Germinal center (tissue), 1 donor: ENCODE data around the gene MAP3K20.
A peak's percentile ranks its signal among the peaks of the same experiment; 100 is the strongest.
"Not testable (repeated sequence)": the region's sequence is repeated elsewhere in the genome, so short reads cannot be mapped to it uniquely, and the experiment has no call there.

Source experiments
- DNase-seq: peaks from one replicate; pipeline ENCODE4 v3.0.0; 2012; ENCODE audit warnings: mixed read lengths, low spot score

The MAP3K20 gene

DNA sequence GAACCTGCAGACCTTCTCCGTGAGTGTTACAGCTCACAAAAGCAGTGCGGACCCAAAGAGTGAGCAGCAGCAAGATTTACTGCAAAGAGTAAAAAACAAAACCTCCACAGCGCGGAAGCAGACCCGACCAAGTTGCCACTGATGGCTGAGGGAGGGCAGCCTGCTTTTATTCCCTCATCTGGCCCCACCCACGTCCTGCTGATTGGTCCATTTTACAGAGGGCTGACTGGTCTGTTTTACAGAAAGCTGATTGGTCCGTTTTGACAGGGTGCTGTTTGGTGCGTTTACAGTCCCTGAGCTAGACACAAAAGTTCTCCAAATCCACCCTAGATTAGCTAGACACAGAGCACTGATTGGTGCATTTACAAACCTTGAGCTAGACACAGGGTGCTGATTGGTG is 206.3 kb downstream of the MAP3K20 start:
- not testable (repeated sequence) for DNase-seq

DNA sequence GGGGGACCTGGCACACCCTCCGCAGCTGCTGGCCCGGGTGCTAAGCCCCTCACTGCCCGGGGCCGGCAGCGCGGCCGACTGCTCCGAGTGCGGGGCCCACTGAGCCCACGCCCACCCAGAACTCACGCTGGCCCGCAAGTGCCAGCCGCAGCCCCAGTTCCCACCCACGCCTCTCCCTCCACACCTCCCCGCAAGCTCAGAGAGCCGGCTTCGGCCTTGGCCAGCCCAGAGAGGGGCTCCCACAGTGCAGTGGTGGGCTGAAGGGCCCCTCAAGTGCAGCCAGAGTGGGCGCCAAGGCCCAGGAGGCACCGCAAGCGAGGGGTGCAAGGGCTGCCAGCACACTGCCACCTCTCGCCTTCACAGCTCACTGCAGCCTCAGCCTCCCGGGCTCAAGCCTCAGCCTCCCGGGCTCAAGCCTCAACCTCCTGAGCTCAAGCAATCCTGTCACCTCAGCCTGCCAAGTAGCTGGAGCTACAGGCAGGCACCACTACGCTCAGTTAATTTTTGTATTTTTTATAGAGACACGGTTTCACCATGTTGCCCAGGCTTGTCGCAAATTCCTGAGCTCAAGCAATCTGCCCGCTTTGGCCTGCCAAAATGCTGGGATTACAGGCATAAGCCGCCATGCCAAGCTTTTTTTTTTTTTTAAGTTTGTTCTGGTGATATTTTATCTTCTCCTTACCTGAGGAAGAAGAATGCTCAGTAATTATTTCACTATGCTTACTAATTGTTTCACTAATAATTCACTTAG is 207.3 kb downstream of the MAP3K20 start:
- DNase-seq = no peak

DNA sequence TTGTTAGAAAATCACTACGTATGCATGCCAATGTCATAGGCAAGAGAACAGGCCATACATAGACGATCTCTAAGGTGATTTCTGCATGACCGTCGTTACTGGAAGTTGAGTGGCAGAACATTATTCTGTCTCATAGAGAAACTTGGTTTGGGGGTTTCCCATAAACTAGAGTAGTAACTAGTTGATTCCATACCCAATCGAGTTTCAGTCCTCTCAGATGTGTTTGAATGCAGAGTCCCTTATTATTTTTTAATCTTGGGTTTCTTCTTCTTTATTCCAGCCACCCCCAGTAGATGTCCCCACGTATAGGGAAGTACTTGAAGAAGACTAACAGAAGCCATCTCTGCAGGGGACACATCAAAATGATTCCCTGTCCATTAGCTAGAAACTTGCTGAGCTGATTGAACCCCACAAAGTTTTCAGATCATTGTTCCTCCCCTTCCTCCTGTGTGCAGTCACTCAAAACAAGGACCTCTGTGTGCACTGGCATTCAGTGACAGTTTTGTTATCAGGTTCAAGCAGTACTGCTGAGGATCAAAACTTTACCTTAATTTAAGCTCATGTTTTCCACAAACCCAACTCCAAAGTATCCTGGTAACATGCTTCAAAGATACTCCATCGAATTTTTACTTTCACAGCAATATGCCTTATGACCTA is 210.6 kb downstream of the MAP3K20 start:
- peak; percentile 54 for DNase-seq

- DNase-seq = no peak
Measured at GRCh38 chr2:173287594-173287993, 211.9 kb downstream of the MAP3K20 start.

- DNase-seq = no peak
Measured at GRCh38 chr2:173288561-173288960, 212.9 kb downstream of the MAP3K20 start.

DNA sequence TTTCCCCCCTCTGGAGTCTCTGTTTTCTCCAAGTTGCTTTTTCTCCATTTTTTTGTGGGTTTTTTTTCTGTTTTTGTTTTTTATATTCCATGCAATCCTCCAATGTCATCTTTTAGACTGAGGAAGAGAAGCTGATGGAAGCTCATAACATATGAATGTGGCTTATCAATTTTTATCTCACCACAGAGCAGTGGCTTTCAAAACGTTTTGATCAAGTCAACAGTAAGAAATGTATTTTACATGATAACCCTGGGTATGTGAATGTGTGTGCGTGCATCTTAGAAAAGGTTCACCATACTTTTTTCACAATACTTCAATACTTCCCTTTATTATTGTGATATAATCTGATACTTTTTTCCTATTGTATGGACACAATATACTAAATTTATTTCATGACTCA is 214.4 kb downstream of the MAP3K20 start:
- DNase-seq = no peak

DNA sequence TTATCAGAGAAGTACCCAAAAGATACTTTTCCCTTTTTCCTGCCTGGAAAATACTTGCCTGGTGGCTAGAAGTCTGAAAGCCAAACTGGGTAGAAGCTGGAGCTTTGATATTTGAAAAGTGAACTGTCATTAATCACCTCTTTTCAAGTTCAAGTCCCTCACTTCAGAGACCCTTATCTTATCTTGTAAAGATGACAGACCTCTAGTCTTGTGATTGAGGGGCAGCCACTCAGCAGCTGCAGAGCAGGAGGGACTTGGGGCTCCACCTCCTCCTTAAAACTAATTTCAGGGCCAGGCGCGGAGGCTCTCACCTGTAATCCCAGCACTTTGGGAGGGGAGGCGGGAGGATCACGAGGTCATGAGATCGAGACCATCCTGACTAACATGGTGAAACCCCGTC is 214.9 kb downstream of the MAP3K20 start:
- DNase-seq = no peak

GRCh38 chr2:173291412-173291811 is 215.8 kb downstream of the MAP3K20 start:
- no peak for DNase-seq

- no peak for DNase-seq
Measured at GRCh38 chr2:173296235-173296634, 220.6 kb downstream of the MAP3K20 start.

- DNase-seq = no peak
Measured at GRCh38 chr2:173298536-173299097, 223.0 kb downstream of the MAP3K20 start.

DNA sequence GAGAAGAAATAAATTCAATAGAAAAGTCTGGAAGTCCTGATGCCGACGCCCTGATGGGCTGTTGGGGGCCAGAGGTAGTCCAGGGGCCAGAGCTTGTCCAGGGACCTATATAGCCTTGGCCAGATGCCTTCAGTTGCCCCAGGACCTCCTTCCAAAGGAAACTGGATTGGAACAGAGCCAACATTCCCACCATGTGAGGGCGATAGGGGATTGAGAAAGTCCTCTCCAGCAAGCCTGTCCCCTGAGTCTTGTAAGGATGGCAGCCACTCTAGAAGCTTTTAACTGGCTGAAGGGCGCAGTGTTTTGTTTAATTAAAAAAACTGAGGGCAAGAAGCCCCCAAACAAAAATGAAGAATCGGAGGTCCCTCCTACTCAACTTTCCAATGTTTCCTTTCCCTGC is 224.1 kb downstream of the MAP3K20 start:
- DNase-seq = no peak

GRCh38 chr2:173300458-173300857 is 224.8 kb downstream of the MAP3K20 start:
- no peak for DNase-seq

GRCh38 chr2:173301549-173301948 is 225.9 kb downstream of the MAP3K20 start:
- not testable (repeated sequence) for DNase-seq

DNA sequence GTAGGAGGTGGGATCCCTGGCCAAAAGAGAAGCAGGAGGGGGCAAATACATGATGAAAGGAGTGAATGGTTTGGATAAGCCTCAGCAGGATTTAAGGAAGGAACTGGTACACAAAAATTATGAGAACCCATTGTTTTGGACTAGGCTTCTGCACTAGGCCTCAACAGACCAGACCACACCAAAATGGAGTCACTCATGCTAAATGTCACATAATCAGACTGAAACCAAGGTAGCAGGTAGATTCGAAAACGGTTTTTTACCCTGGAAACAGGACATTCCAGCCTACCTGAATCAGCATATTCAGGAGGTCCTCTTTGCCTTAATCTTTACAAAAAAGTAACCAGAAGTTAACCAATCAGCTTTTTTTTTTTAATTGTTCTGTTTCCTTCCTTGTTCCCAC is 229.7 kb downstream of the MAP3K20 start:
- DNase-seq = no peak

GRCh38 chr2:173307293-173307692 is 231.6 kb downstream of the MAP3K20 start:
- DNase-seq = peak; percentile 59

DNA sequence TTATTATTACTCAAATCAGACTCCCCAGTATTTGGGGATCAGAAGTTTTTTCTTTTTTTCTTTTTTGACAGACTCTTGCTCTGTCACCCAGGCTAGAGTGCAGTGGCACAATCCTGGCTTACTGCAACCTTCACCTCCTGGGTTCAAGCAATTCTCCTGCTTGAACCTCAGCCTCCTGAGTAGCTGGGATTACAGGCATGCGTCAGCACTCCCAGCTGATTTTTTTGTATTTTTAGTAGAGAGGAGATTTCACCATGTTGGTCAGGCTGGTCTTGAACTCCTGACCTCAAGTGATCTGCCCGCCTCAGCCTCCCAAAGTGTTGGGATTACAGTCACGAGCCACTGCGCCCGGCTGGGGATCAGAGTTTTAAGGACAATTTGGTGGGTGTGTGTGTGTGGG is 233.7 kb downstream of the MAP3K20 start:
- not testable (repeated sequence) for DNase-seq

DNA sequence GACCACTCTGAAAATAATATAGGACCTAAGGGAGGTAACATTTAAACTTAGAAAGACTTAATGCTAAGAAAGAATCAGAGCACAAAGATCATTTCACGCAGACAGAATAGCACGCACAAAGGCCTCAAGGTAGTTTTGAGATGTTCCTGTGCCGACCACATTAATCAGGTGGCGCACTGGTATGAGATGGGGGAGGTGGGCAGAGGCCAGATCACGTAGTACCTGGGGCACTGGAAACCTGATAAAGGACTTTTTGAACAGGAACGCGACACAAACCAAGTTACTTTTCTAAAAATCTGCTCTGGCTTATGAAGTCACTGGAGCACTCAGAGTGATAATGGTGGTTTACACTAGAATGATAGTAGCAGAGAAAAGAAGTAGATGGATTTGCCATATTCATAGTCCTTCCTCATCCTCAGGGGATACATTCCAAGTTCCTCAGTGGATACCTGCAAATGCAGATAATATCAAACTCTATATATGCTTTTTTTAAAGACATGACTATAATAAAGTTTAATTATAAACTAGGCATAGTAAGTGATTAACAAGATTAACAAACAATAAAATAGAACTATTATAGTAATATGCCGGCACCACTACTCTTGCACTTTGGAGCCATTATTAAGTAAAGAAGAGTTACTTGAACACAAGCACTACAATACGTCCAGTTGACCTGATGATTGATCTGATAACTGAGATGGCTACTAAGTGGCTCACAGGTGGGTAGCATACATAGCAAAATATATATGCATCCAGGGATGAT is 236.4 kb downstream of the MAP3K20 start:
- no peak for DNase-seq
